ENCODE data around the gene ISLR2. TPM values are rescaled to one million over a fixed set of nuclear protein-coding genes. Genes with fewer than 3 reads are reported as not detected.

The ISLR2 gene
- total RNA-seq, 1 experiment from 2014 or later: 0.05 TPM

GRCh38 chr15:74123658-74124057, 6.7 kb upstream of the ISLR2 start:
- no peak overlapping the region for H3K27ac ChIP-seq (ENCODE audit: low read depth, low read length)
- no peak overlapping the region for H2AFZ ChIP-seq (ENCODE audit: low read depth, low read length, poor library complexity, severe bottlenecking)
- no peaks in the 10 kb centered on the region for H3K79me2 ChIP-seq (ENCODE audit: insufficient read depth, low read length)
- no peaks in the 10 kb centered on the region for H3K9me3 ChIP-seq (ENCODE audit: control insufficient read depth in 1 of 2, insufficient read depth in 1 of 2, low read depth in 1 of 2, low read length in 2 of 2)
- H3K4me3 ChIP-seq (replicated peaks in 1 of 2; ENCODE audit: low read depth in 1 of 2, low read length in 2 of 2): no peak overlapping the region
- H3K4me1 ChIP-seq (ENCODE audit: control insufficient read depth in 1 of 2, insufficient read depth in 2 of 2, low read length in 2 of 2): peaks cover 0 to 9% of the 10 kb centered on the region in 2 experiments; a peak in 2 of 4 replicates
- H4K20me1 ChIP-seq (ENCODE audit: insufficient read depth): no peaks in the 10 kb centered on the region
- no peak overlapping the region for H3K9ac ChIP-seq (ENCODE audit: low read length)
- POLR2A ChIA-PET: no interaction called here
- H3K9me2 ChIP-seq (ENCODE audit: insufficient read depth): no peaks in the 10 kb centered on the region
- intact Hi-C loops (cut with micrococcal nuclease): no loop called here
- H3K4me2 ChIP-seq (ENCODE audit: low read length): no peak overlapping the region
- ATAC-seq (no peak), DNase-seq (ENCODE audit: low read depth, low spot score) (no peak)
- no peaks in the 10 kb centered on the region; the same call in 1 of the 2 replicates for H3K27me3 ChIP-seq (ENCODE audit: insufficient read depth, low read length)
- CTCF ChIA-PET: interaction anchor here (2.3 kb wide), 1 partner anchor 184 kb away, joined by 10 read pairs; no protein-coding TSS in a partner anchor
- RAD21 ChIA-PET (ENCODE audit: low non-redundant PET in 1 of 2, low total read pairs in 2 of 2, uncharacterized antibody in 2 of 2, unreplicated experiment in 2 of 2): no interaction called here
- TF ChIP-seq ZBTB33 (IDR thresholded peaks at IDR 0.05; ENCODE audit: extremely low read depth, insufficient replicate concordance, low read length): no peak
- TF ChIP-seq, protein P1, sequence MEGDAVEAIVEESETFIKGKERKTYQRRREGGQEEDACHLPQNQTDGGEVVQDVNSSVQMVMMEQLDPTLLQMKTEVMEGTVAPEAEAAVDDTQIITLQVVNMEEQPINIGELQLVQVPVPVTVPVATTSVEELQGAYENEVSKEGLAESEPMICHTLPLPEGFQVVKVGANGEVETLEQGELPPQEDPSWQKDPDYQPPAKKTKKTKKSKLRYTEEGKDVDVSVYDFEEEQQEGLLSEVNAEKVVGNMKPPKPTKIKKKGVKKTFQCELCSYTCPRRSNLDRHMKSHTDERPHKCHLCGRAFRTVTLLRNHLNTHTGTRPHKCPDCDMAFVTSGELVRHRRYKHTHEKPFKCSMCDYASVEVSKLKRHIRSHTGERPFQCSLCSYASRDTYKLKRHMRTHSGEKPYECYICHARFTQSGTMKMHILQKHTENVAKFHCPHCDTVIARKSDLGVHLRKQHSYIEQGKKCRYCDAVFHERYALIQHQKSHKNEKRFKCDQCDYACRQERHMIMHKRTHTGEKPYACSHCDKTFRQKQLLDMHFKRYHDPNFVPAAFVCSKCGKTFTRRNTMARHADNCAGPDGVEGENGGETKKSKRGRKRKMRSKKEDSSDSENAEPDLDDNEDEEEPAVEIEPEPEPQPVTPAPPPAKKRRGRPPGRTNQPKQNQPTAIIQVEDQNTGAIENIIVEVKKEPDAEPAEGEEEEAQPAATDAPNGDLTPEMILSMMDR (IDR thresholded peaks at IDR 0.05 in 2 of 3, conservative IDR thresholded peaks at IDR 0.05 in 1 of 3; ENCODE audit: borderline replicate concordance in 1 of 3, insufficient read depth in 1 of 3, low read depth in 2 of 3, low read length in 2 of 3): no peak
- no peak for TF ChIP-seq EGR1 (IDR thresholded peaks at IDR 0.05; ENCODE audit: low read depth)
- no peak for TF ChIP-seq ELF1 (IDR thresholded peaks at IDR 0.05; ENCODE audit: borderline replicate concordance, low read depth)
- no peaks in the 10 kb centered on the region for H3K36me3 ChIP-seq (ENCODE audit: control insufficient read depth in 1 of 2, insufficient read depth in 2 of 2, low read length in 2 of 2)
- no TSS peak for BruUV-seq (replicated peaks)
